HG03571 (cell line): Measurements from ENCODE around the gene E2F7.
A peak's percentile ranks its signal among the peaks of the same experiment; 100 is the strongest.

Experiments used
- ATAC-seq: cut with Tn5 transposase; IDR thresholded peaks from one replicate; pipeline ENCODE4 v1.9.1; 2021; ENCODE audit not compliant: unreplicated experiment

E2F7 gene

GRCh38 chr12:77062846-77063461, 2.4 kb downstream of the E2F7 start:
- peak; percentile 26 for ATAC-seq

GRCh38 chr12:77062396-77062795, 3.0 kb downstream of the E2F7 start:
- ATAC-seq = no peak

GRCh38 chr12:77060883-77061240, 4.5 kb downstream of the E2F7 start:
- ATAC-seq = peak; percentile 27

- peak; percentile 75 for ATAC-seq
Observed at GRCh38 chr12:77060136-77060882, 5.1 kb downstream of the E2F7 start.

GRCh38 chr12:77058740-77059139, 6.6 kb downstream of the E2F7 start:
- ATAC-seq = no peak

GRCh38 chr12:77054851-77055250, 10.5 kb downstream of the E2F7 start:
- no peak for ATAC-seq

GRCh38 chr12:77053259-77053658, 12.1 kb downstream of the E2F7 start:
- no peak for ATAC-seq

- ATAC-seq = peak; percentile 90
Observed at GRCh38 chr12:77049767-77050353, 15.5 kb downstream of the E2F7 start.

GRCh38 chr12:77047341-77048109, 17.8 kb downstream of the E2F7 start:
- ATAC-seq = no peak

GRCh38 chr12:77046468-77046867, 18.9 kb downstream of the E2F7 start:
- no peak for ATAC-seq

GRCh38 chr12:77045183-77045582, 20.2 kb downstream of the E2F7 start:
- ATAC-seq = no peak

- ATAC-seq = no peak
Observed at GRCh38 chr12:77044721-77045120, 20.6 kb downstream of the E2F7 start.

GRCh38 chr12:77042833-77043232, 22.5 kb downstream of the E2F7 start:
- ATAC-seq = no peak

- no peak for ATAC-seq
Observed at GRCh38 chr12:77040231-77040630, 25.1 kb downstream of the E2F7 start.

GRCh38 chr12:77035226-77035625, 30.1 kb downstream of the E2F7 start:
- no peak for ATAC-seq

GRCh38 chr12:77033658-77034536, 31.5 kb downstream of the E2F7 start:
- ATAC-seq = no peak

- no peak for ATAC-seq
Observed at GRCh38 chr12:77032406-77032805, 33.0 kb downstream of the E2F7 start.

GRCh38 chr12:77031745-77032144, 33.6 kb downstream of the E2F7 start:
- ATAC-seq = no peak

- ATAC-seq = no peak
Observed at GRCh38 chr12:77025782-77026314, 39.5 kb downstream of the E2F7 start.

GRCh38 chr12:77023501-77023900, 41.9 kb downstream of the E2F7 start:
- no peak for ATAC-seq
